PC-9 (cell line): Measurements from ENCODE around the gene DNAH7. TPM values are rescaled to one million over a fixed set of nuclear protein-coding genes. Genes with fewer than 3 reads are reported as not detected.

Source experiments
- BruUV-seq: library from RNA; stranded (reverse); fragments of 400-500 nt; replicated peaks from 2 replicates; lab custom pipeline; 2021; lab: Mats Ljungman, UMichigan
- CTCF ChIA-PET: fragments of 300-600 bp; sonication (Branson Sonifier 250); formaldehyde crosslinking; loops from one replicate; lab custom pipeline; 2022; ENCODE audit warnings: antibody characterized with exemption; lab: Charles Lee
- POLR2A ChIA-PET: fragments of 300-600 bp; sonication (Branson Sonifier 250); formaldehyde crosslinking; loops from one replicate; lab custom pipeline; 2022; ENCODE audit warnings: antibody characterized with exemption; ENCODE audit not compliant: unreplicated experiment; lab: Charles Lee
- DNase-seq, 2 experiments: peaks; one replicate each; pipeline versions ENCODE4 v3.0.0 to v3.0.0-alpha.2; 2015 to 2022; ENCODE audit warnings: mixed read lengths in 1 of 2
- H2AFZ ChIP-seq: fragments of 200-600 bp; sonication (generic); 2 replicates; pipeline ENCODE4 v1.8.1; 2017; ENCODE audit warnings: antibody characterized with exemption
- H3F3A ChIP-seq: fragments of 200-600 bp; sonication (generic); 2 replicates; pipeline ENCODE4 v1.8.1; 2017; ENCODE audit warnings: antibody characterized with exemption, mild to moderate bottlenecking, low read depth; ENCODE audit not compliant: insufficient read depth
- H3K27ac ChIP-seq: fragments of 200-600 bp; sonication (generic); 2 replicates; pipeline ENCODE4 v1.6.1; 2016; ENCODE audit warnings: mixed run types
- H3K27me3 ChIP-seq: fragments of 200-600 bp; sonication (generic); 2 replicates; pipeline ENCODE4 v1.6.1; 2016; ENCODE audit warnings: low read depth, mixed run types; ENCODE audit not compliant: insufficient read depth
- H3K36me3 ChIP-seq: fragments of 200-600 bp; sonication (generic); 2 replicates; pipeline ENCODE4 v1.6.1; 2016; ENCODE audit warnings: low read depth, mixed run types
- H3K4me1 ChIP-seq: fragments of 200-600 bp; sonication (generic); replicated peaks from 2 replicates; pipeline ENCODE4 v1.6.1; 2016; ENCODE audit warnings: mixed run types; ENCODE audit not compliant: insufficient read depth
- H3K4me2 ChIP-seq: fragments of 200-600 bp; sonication (generic); 2 replicates; pipeline ENCODE4 v1.6.1; 2017; ENCODE audit warnings: mixed run types
- H3K4me3 ChIP-seq: fragments of 200-600 bp; sonication (generic); 2 replicates; pipeline ENCODE4 v1.6.1; 2016; ENCODE audit warnings: mixed run types
- H3K79me2 ChIP-seq: fragments of 200-600 bp; sonication (generic); 2 replicates; pipeline ENCODE4 v1.6.1; 2017; ENCODE audit warnings: low read depth, mixed run types
- H3K9me2 ChIP-seq: fragments of 200-600 bp; sonication (generic); 2 replicates; pipeline ENCODE4 v1.8.1; 2017; ENCODE audit warnings: mild to moderate bottlenecking; ENCODE audit not compliant: insufficient read depth
- H3K9me3 ChIP-seq: fragments of 200-600 bp; sonication (generic); 2 replicates; pipeline ENCODE4 v1.8.1; 2016; ENCODE audit warnings: low read depth; ENCODE audit not compliant: insufficient read depth
- H4K20me1 ChIP-seq: fragments of 200-600 bp; sonication (generic); 2 replicates; pipeline ENCODE4 v1.8.1; 2017; ENCODE audit not compliant: insufficient read depth
- CTCF ChIP-seq: fragments of 200-600 bp; sonication (generic); conservative IDR thresholded peaks from 2 replicates; pipeline ENCODE4 v1.6.1; 2017; ENCODE audit warnings: mixed run types, antibody characterized with exemption, mild to moderate bottlenecking, moderate library complexity
- EZH2 ChIP-seq: fragments of 200-600 bp; sonication (generic); IDR thresholded peaks from 2 replicates; pipeline ENCODE4 v1.8.0; 2017; ENCODE audit warnings: antibody characterized with exemption, low read depth
- intact Hi-C: fragments of 100-400 bp; cut with micrococcal nuclease; formaldehyde crosslinking; loops from one replicate; pipeline ENCODE4 v1.10.0; 2022; ENCODE audit not compliant: unreplicated experiment
- total RNA-seq: library from RNA; stranded (reverse); gene quantifications from 2 replicates; pipeline ENCODE4 v1.2.3, GENCODE V29; 2021

Gene DNAH7
- total RNA-seq, 1 experiment from 2014 or later: 3.8 TPM

- Histone ChIP-seq H3K4me2 (peak overlapping the region; percentile 44; the same call in 1 of the 2 replicates), H3K27ac (no peak overlapping the region), H2AFZ (peak overlapping the region; percentile 43; the same call in 1 of the 2 replicates), H3K4me1 (no peaks in the 10 kb centered on the region), H4K20me1 (no peaks in the 10 kb centered on the region), H3K9me3 (no peaks in the 10 kb centered on the region), H3K79me2 (no peaks in the 10 kb centered on the region), H3K9me2 (no peaks in the 10 kb centered on the region), H3K36me3 (no peaks in the 10 kb centered on the region), H3K27me3 (no peaks in the 10 kb centered on the region), H3K4me3 (no peak overlapping the region), H3F3A (no peaks in the 10 kb centered on the region)
- ChIA-PET POLR2A (interaction anchor here (0.6 kb wide), 2 partner anchors 61 to 237 kb away, joined by 3 to 4 read pairs; no protein-coding TSS in a partner anchor), CTCF (no interaction called here)
- BruUV-seq: no TSS peak
- intact Hi-C loops: no loop called here
- TF ChIP-seq CTCF: no peak
- TF ChIP-seq EZH2: no peak
- no peak for DNase-seq
These were observed 225.7 kb downstream of the DNAH7 start for GRCh38 chr2:195842932-195843331.

GRCh38 chr2:195838002-195838401 is 230.6 kb downstream of the DNAH7 start:
- no peaks in the 10 kb centered on the region for H3K79me2 ChIP-seq
- no peak for DNase-seq
- intact Hi-C loops: no loop called here
- no peaks in the 10 kb centered on the region for H3F3A ChIP-seq
- no peak overlapping the region for H3K4me2 ChIP-seq
- no peaks in the 10 kb centered on the region for H3K9me2 ChIP-seq
- no peaks in the 10 kb centered on the region for H3K27me3 ChIP-seq
- H3K27ac ChIP-seq: no peak overlapping the region
- H3K9me3 ChIP-seq: no peaks in the 10 kb centered on the region
- H2AFZ ChIP-seq: no peak overlapping the region
- BruUV-seq: no TSS peak
- no peak overlapping the region for H3K4me3 ChIP-seq
- H4K20me1 ChIP-seq: no peaks in the 10 kb centered on the region
- no peaks in the 10 kb centered on the region for H3K4me1 ChIP-seq
- ChIA-PET CTCF (no interaction called here), POLR2A (no interaction called here)
- no peaks in the 10 kb centered on the region for H3K36me3 ChIP-seq
- no peak for TF ChIP-seq CTCF
- no peak for TF ChIP-seq EZH2

GRCh38 chr2:195836002-195836401 is 232.6 kb downstream of the DNAH7 start:
- ChIA-PET POLR2A (no interaction called here), CTCF (no interaction called here)
- Histone ChIP-seq H3K4me2 (no peak overlapping the region), H3K9me2 (no peaks in the 10 kb centered on the region), H3K4me3 (no peak overlapping the region), H2AFZ (no peak overlapping the region), H4K20me1 (no peaks in the 10 kb centered on the region), H3K79me2 (no peaks in the 10 kb centered on the region), H3K27ac (no peak overlapping the region), H3K27me3 (no peaks in the 10 kb centered on the region), H3K4me1 (no peaks in the 10 kb centered on the region), H3K9me3 (no peaks in the 10 kb centered on the region), H3F3A (no peaks in the 10 kb centered on the region), H3K36me3 (no peaks in the 10 kb centered on the region)
- no peak for DNase-seq
- TF ChIP-seq EZH2: no peak
- no peak for TF ChIP-seq CTCF
- intact Hi-C loops: no loop called here
- BruUV-seq: no TSS peak
